CD4-positive, alpha-beta T cell (primary cell): ENCODE results near the gene DDX50. TPM values are rescaled to one million over a fixed set of nuclear protein-coding genes. Genes with fewer than 3 reads are reported as not detected.

ENCODE experiments used
- ATAC-seq: fragments of 200-7000 bp; cut with Tn5 transposase; one replicate; pipeline ENCODE4 v1.10.0; 2022; ENCODE audit warnings: mild to moderate bottlenecking; ENCODE audit not compliant: poor library complexity
- CTCF ChIA-PET: fragments of 350-600 bp; sonication (Branson Sonifier 250); formaldehyde crosslinking; loops from one replicate; lab custom pipeline; 2021; ENCODE audit warnings: antibody characterized with exemption, inconsistent platforms; lab: Charles Lee
- POLR2A ChIA-PET: fragments of 350-600 bp; sonication (Branson Sonifier 250); formaldehyde crosslinking; loops from one replicate; lab custom pipeline; 2021; ENCODE audit warnings: antibody characterized with exemption, inconsistent platforms; lab: Charles Lee
- DNase-seq, 14 experiments: peaks; one replicate each; pipeline ENCODE4 v3.0.0-alpha.2; 2013 to 2020; ENCODE audit warnings: mixed read lengths in 2 of 14
- H3K27ac ChIP-seq, 2 donors: one replicate each; pipeline versions ENCODE4 v1.5.1 to v1.7.0; 2013; ENCODE audit warnings: low read length in 2 of 2, low read depth in 1 of 2, mild to moderate bottlenecking in 1 of 2
- H3K27me3 ChIP-seq, 2 experiments: 1 replicate in 1 of 2; 2 replicates in 1 of 2; pipeline versions ENCODE4 v1.6.1 to v1.7.0; 2013; ENCODE audit warnings: low read length in 2 of 2, control low read depth in 1 of 2, mild to moderate bottlenecking in 1 of 2, moderate library complexity in 1 of 2; ENCODE audit not compliant: insufficient read depth in 2 of 2, control insufficient read depth in 1 of 2
- H3K36me3 ChIP-seq: one replicate; pipeline ENCODE4 v1.6.1; 2013; ENCODE audit warnings: low read length, control low read depth; ENCODE audit not compliant: insufficient read depth
- H3K4me1 ChIP-seq: one replicate; pipeline ENCODE4 v1.6.1; 2013; ENCODE audit warnings: low read length, control low read depth; ENCODE audit not compliant: insufficient read depth
- H3K4me3 ChIP-seq: one replicate; pipeline ENCODE4 v1.5.1; 2013; ENCODE audit warnings: mild to moderate bottlenecking, low read length, moderate library complexity
- H3K9me3 ChIP-seq, 2 experiments: 1 replicate in 1 of 2; 2 replicates in 1 of 2; pipeline versions ENCODE4 v1.6.1 to v1.7.0; 2013; ENCODE audit warnings: low read length in 2 of 2, mild to moderate bottlenecking in 2 of 2, control low read depth in 1 of 2, moderate library complexity in 1 of 2; ENCODE audit not compliant: control insufficient read depth in 1 of 2, insufficient read depth in 1 of 2
- H3K27ac Mint-ChIP-seq: one replicate; pipeline ENCODE4 v1.8.0; 2020; ENCODE audit warnings: mixed read lengths
- H3K27me3 Mint-ChIP-seq: one replicate; pipeline ENCODE4 v1.8.0; 2021; ENCODE audit warnings: mixed read lengths
- H3K36me3 Mint-ChIP-seq: one replicate; pipeline ENCODE4 v1.8.0; 2021; ENCODE audit warnings: low read depth, mixed read lengths
- H3K4me1 Mint-ChIP-seq: one replicate; pipeline ENCODE4 v1.8.0; 2021; ENCODE audit warnings: low read depth, mixed read lengths
- H3K4me3 Mint-ChIP-seq: one replicate; pipeline ENCODE4 v1.8.0; 2020; ENCODE audit warnings: mild to moderate bottlenecking, mixed read lengths
- H3K9me3 Mint-ChIP-seq: one replicate; pipeline ENCODE4 v1.8.0; 2020; ENCODE audit warnings: mixed read lengths
- CTCF ChIP-seq: fragments of 200-600 bp; IDR thresholded peaks from one replicate; pipeline ENCODE4 v1.8.0; 2022; ENCODE audit warnings: antibody characterized with exemption, mild to moderate bottlenecking
- intact Hi-C, 2 experiments: fragments of 100-400 bp; cut with DNase I in 1 of 2; cut with micrococcal nuclease in 1 of 2; formaldehyde crosslinking; loops; one replicate each; pipeline versions ENCODE4 v1.15.1 to v1.9.0; 2023 to 2025; cut with DNase I, micrococcal nuclease
- total RNA-seq, 174 experiments: library from RNA in 2 of 174; stranded (reverse) in 2 of 174; gene quantifications; one replicate each; pipeline ENCODE4 v1.2.3 and lab custom pipeline; 2021 to 2026

DDX50 gene
- total RNA-seq, 2 experiments from 2014 or later, result 46.8 to 47.5 TPM

GRCh38 chr10:68871731-68872342 is 29.3 kb upstream of the DDX50 start:
- no peaks in the 10 kb centered on the region for H3K36me3 Mint-ChIP-seq
- Histone ChIP-seq H3K27ac (no peak overlapping the region), H3K4me1 (no peaks in the 10 kb centered on the region), H3K27me3 (no peaks in the 10 kb centered on the region), H3K4me3 (no peak overlapping the region), H3K36me3 (no peaks in the 10 kb centered on the region), H3K9me3 (peaks cover 0 to 5% of the 10 kb centered on the region in 2 experiments)
- DNase-seq (no peak), ATAC-seq (no peak)
- no peaks in the 10 kb centered on the region for H3K9me3 Mint-ChIP-seq
- TF ChIP-seq CTCF, result no peak
- POLR2A ChIA-PET, result no interaction called here
- no peaks in the 10 kb centered on the region for H3K27me3 Mint-ChIP-seq
- H3K4me1 Mint-ChIP-seq, result peaks cover 9% of the 10 kb centered on the region
- H3K4me3 Mint-ChIP-seq, result no peak overlapping the region
- CTCF ChIA-PET, result interaction anchor here (0.6 kb wide), 1 partner anchor 73 kb away, joined by 3 read pairs; no protein-coding TSS in a partner anchor
- H3K27ac Mint-ChIP-seq, result no peak overlapping the region
- intact Hi-C loops, result no loop called here

GRCh38 chr10:68876246-68877138 is 24.6 kb upstream of the DDX50 start:
- Mint-ChIP-seq H3K27ac (no peak overlapping the region), H3K27me3 (no peaks in the 10 kb centered on the region), H3K36me3 (no peaks in the 10 kb centered on the region), H3K4me3 (no peak overlapping the region), H3K9me3 (no peaks in the 10 kb centered on the region), H3K4me1 (no peaks in the 10 kb centered on the region)
- DNase-seq (no peak), ATAC-seq (no peak)
- Histone ChIP-seq H3K36me3 (no peaks in the 10 kb centered on the region), H3K27ac (no peak overlapping the region), H3K4me1 (no peaks in the 10 kb centered on the region), H3K27me3 (no peaks in the 10 kb centered on the region), H3K9me3 (no peaks in the 10 kb centered on the region), H3K4me3 (no peak overlapping the region)
- CTCF ChIA-PET, result no interaction called here
- POLR2A ChIA-PET, result interaction anchor here (1.0 kb wide), 1 partner anchor 25 kb away, joined by 3 read pairs; the partner anchor contains the start of gene DDX50
- no peak for TF ChIP-seq CTCF
- intact Hi-C loops, result no loop called here

- TF ChIP-seq CTCF, result no peak
- CTCF ChIA-PET, result no interaction called here
- Histone ChIP-seq H3K9me3 (no peaks in the 10 kb centered on the region), H3K4me1 (no peaks in the 10 kb centered on the region), H3K27ac (no peak overlapping the region), H3K4me3 (no peak overlapping the region), H3K36me3 (no peaks in the 10 kb centered on the region), H3K27me3 (no peaks in the 10 kb centered on the region)
- Mint-ChIP-seq H3K36me3 (no peaks in the 10 kb centered on the region), H3K27ac (no peak overlapping the region), H3K9me3 (no peaks in the 10 kb centered on the region), H3K27me3 (no peaks in the 10 kb centered on the region), H3K4me3 (no peak overlapping the region), H3K4me1 (no peaks in the 10 kb centered on the region)
- intact Hi-C loops, result no loop called here
- POLR2A ChIA-PET, result interaction anchor here (1.7 kb wide), 1 partner anchor 24 kb away, joined by 4 read pairs; the partner anchor contains the start of gene DDX50
- ATAC-seq (no peak), DNase-seq (no peak)
Measured at GRCh38 chr10:68877482-68878110, 23.5 kb upstream of the DDX50 start.
